Fibroblast of skin of left biceps (primary cell): ENCODE measurements around the gene LRRC4C.
"Not testable (repeated sequence)": the region's sequence is repeated elsewhere in the genome, so short reads cannot be mapped to it uniquely, and the experiment has no call there.

Source experiments
- DNase-seq, 2 experiments: peaks; one replicate each; pipeline ENCODE4 v3.0.0-alpha.2; 2013; ENCODE audit warnings: low read depth in 2 of 2

The LRRC4C gene

GRCh38 chr11:40235841-40236240, 1223.6 kb downstream of the LRRC4C start:
- DNase-seq: no peak

- no peak for DNase-seq
Observed at GRCh38 chr11:40230821-40231220, 1228.6 kb downstream of the LRRC4C start.

GRCh38 chr11:40228662-40229061, 1230.8 kb downstream of the LRRC4C start:
- no peak for DNase-seq

DNA sequence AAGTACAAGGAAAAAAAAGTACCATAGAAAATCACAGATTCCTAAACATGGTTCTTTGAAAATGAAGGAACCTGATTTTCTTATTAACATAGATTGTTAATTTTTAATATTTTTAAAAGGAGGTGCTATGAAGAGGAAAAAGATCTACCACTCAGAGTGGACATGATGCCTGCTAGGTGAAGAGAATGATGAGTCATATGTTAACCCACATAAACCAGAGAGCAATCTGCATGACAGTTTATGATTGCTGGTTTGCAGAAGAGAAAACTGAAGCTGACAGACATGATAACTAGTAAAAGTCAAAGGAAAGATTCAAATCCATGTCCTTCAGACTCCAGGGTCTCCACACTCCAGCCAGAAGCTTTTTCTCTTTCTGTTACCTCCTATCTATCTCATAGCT, 1231.7 kb downstream of the LRRC4C start:
- DNase-seq: no peak

DNA sequence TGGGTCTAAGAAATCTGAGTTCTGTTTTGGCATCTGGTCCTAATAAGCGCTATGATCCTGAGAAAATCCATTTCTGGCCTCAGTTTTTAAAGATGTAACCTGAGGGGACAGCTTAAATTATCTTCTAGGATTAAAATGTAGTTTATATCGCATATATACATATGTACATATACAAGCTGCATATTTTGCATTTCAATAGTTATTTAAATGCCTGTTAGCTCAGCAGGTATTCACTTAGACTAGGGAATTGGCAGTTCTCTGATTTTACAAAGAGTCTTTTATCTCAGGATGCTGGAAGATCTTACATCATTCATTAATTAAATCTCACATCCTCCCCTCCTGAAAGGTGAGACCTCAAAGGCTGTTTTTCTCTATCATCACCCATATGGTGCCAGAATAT, 1232.8 kb downstream of the LRRC4C start:
- no peak for DNase-seq

GRCh38 chr11:40223596-40224330, 1235.7 kb downstream of the LRRC4C start:
- DNase-seq: no peak

DNA sequence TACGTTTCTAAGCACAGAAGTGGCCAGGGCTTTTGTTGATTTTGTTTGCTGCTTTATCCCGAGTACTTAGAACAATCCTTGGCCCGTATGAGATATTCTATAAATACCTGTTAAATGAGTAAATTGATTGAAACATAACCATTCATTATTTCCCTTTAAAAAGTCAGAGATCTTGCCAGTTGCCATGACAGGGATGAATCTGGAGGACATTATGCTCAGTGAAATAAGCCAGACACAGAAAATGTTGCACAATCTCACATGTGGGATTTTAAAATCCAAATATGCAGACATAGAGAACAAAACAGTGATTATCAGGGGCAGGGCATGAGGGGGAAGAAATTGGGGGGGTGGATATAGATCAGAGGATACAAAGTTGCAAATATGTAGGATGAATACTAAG, 1240.1 kb downstream of the LRRC4C start:
- no peak for DNase-seq

GRCh38 chr11:40215556-40215955, 1243.9 kb downstream of the LRRC4C start:
- no peak for DNase-seq

- no peak for DNase-seq
Observed at GRCh38 chr11:40207416-40207815, 1252.0 kb downstream of the LRRC4C start.

GRCh38 chr11:40204228-40204627, 1255.2 kb downstream of the LRRC4C start:
- DNase-seq: no peak

GRCh38 chr11:40203606-40204005, 1255.8 kb downstream of the LRRC4C start:
- no peak for DNase-seq

GRCh38 chr11:40202589-40203270, 1256.7 kb downstream of the LRRC4C start:
- DNase-seq: no peak

DNA sequence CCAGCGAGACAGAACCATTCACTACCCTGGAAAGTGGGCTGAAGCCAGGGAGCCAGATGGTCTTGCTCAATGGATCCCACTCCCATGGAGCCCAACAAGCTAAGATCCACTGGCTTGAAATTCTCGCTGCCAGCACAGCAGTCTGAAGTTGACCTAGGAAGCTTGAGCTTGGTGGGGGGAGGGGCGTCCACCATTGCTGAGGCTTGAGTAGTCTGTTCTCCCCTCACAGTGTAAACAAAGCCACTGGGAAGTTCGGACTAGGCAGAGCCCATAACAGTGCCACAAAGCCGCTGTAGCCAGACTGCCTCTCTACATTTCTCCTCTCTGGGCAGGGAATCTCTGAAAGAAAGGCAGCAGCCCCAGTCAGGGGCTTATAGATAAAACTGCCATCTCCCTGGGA, 1266.9 kb downstream of the LRRC4C start:
- DNase-seq: not testable (repeated sequence)

DNA sequence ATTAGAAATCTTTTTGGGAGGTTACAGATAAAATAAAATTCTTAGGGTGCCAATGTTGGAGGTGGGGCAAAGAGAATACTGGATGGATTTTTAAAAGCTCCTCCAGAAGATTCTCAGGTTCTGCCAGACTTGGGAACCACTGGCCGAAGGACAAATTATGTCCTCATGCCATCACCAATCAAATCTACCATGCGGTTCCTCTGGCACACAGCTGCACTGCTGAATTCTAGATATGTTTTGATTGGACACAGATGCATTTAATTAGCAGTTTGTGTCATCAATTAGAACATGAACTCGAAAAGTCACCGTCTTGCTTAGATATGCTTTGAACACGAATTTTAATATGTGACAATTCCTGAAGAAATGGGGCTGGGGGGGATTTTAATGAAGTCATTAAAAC, 1269.2 kb downstream of the LRRC4C start:
- DNase-seq: no peak

DNA sequence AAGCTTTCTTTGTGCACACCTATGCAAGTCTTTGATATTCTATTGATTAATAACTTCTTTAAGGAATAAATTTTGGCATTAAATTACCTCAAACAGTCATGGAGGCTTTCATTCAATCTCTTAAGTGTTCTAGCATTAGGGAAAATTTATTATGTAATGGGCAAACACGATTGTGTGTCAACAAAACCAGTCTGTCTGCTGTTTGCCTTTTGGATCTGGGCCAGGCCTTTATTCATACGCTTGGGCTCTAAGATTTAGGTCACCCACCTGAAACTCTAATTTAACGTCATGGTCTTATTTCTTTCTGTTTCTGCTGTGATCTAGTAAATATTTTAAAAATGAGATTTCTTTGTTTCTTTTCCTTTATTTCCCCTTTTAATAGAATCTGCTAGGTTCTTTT, 1270.6 kb downstream of the LRRC4C start:
- no peak for DNase-seq

DNA sequence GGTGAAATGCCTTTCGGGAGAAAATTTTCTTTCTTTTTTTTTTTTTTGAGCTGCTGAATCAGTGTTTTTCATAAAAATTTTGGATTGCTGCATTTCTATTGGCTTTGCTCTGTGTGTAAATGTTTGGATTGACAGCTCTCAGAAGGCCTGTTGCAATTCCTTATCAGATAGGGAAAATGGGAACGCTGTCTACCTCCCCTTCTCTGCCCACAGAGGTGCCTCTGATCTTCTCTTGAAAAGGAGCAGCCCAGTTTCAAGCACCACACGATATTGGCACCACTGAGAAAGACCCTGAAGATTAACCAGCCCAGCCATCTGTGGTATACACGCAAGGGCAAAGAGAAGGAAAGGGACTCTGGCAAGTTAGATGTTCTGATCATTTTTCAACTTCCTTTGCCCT, 1272.2 kb downstream of the LRRC4C start:
- DNase-seq: no peak

DNA sequence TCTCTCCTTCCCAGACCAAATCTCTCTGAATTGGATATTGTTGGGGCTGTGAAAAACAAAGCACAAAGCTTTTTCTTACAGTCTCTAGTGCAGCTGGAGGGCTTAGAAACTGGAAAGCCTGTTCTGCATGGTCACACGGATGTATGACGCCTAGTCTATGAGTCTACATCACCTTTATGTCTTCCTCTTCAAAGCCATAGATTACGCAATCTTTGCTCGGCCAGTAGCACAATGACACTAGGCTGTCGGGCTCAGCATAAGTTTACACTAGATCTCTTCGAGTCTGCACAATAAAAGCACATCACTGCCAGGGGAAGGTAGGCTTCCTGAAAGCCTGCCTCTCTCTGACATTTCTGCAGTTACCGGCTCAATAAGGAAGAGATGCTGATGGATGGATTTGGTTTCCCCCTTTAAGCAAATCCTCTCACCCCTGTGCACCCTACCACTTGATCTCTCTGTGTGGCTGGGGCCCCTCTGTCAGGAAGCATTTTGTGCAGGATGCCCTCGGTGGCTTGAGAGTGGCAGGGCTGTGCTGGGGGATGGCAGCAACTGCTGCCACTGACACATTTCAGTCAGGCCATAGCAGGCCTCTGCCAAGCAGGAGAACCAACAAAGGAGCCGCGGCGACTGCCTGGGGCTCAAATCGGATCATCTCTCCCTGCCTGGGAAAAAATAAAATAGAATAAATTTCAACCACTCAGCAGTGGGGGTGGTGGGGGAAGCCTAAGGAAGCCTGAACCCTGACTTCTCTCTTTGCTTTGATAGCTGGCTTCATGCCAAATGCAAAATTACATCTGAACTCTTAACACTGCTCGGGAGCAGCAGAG, 1272.8 kb downstream of the LRRC4C start:
- no peak for DNase-seq

DNA sequence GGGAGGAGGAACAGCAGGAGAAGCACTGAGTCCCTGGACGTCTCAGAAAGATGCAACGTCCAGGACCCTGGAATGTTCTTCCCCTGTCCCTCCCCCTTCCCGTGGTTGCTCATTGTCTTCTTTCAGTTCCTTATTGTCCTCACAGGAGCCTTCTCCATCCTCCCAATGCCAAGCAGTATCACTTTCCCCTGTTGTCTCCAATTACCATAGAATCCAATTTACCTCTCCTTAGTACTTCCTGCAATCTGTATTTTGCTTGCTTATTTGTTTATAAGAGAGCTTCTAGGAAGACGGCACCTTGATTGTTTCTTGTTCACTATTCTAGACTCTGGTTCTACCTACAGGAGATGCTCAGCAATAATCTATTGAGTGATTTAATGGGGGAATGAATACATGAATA, 1273.7 kb downstream of the LRRC4C start:
- DNase-seq: no peak

DNA sequence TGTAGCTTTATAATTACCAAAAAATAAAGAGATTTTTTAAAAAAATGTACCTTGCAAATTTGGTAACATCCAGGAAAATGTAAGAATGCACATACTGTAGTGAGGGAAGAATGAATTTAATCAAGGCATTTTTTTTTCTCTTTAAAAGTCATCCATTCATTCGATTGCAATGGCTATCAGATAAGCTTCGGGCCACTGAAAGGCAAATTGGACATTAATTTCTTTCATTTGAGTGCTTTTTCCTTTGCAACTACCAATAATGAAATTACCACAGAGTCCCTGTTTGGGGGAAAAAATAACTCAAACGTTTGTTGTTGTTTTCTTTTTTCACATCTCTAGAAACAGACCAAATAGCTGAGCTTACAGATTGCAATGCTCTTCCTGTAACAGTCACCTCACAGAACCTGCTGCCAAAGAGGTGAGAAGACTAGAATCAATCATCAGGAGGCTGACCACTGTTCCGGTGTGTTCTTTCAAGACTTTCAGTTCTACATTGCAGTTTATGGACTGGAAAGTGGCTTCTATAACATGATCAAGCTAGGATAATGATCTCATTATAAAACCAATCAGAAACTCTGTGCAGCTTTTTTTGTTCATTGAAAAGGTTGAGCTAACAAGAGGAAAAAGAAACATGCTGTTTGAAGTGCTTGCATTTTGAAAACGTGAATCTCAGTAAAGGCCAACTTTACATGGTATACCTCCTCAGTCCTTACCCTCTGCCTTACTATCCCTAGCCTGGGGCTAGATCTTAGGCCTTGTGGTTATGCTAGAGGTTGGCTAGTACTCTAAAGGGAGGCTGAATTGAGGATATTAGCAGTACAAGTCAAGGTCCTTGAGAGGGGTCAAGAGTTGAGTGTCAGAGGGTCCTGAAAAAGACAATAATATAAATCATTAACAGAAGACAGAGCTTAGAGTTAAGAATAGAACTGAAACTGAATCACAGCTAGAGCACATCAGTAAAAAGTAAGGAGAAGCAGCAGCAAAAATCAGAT, 1276.1 kb downstream of the LRRC4C start:
- DNase-seq: no peak

DNA sequence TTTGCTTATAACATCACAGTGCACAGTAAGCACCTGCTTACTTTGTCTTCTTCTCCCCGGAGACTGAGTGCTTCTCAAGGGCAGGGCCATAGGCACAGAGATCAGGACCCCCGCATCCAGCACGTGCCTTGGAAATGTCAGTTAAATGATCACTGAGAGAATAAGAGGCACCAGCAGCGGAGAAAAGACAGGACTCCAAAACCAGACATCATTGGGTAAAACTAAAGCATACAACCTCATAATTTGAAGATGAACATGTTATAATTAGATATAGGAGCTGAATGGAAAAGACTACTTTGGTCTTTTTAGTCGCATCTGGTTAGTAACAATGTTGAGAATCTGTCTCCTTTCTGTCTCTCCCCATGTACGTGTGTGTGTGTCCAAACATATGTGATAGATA, 1279.9 kb downstream of the LRRC4C start:
- DNase-seq: no peak

GRCh38 chr11:40178470-40178869, 1281.0 kb downstream of the LRRC4C start:
- no peak for DNase-seq
